GM18502 (cell line): ENCODE results near the gene SEMA3C.

Experiments used
- ATAC-seq: cut with Tn5 transposase; IDR thresholded peaks from one replicate; pipeline ENCODE4 v1.9.1; 2021; ENCODE audit warnings: mild to moderate bottlenecking; ENCODE audit not compliant: unreplicated experiment, poor library complexity

The SEMA3C gene

DNA sequence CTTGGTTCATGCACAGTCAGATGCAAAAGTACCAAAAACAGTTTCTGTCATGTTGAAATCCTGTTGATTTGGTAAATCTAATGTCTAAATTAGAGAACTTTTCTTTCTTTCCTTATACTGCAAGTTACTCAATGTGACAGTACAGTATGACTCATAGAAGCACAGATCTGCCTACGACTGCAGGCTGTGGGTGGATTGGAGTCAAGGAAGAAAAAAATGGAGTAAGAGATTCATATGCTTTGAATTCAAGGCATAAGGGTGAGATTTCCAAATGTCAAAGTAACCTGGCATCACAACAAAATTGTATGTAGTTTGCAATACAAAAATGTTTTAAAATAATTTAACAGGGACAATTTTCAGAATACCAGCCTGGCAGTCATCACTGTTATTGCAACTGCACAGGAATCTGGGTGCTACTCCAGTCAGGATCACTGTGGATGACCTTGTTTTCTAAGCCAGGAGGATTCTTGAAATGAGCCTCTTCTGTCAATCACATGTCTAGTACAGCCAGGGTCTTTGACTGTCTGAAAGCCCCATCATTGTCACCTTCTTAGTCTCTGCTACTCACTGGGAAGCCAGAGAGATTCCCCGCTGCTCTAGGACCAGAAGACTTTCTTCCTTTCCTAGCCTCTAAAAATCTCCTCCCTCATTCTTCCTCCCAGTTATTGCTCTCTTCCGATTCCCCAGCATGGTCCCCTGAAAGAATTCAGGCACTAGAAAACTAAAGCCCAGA, 196.8 kb downstream of the SEMA3C start:
- no peak for ATAC-seq

DNA sequence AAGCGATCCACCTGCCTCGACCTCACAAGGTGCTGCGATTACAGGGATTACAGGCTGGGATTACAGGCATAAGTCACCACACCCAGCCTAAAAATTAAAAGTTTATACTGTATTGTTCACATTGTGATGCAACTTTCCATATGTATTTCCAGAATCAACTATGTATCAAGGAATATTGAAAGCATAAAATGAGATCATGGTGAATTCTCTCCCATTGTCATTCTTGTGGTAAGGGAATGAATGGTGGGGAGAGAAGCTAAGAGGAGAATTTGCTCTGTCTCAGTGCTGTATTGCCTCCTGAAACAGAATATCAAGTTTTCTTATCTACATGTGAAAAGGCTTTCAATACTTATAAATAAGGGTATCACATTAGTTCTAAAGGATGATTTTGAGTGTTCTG, 198.7 kb downstream of the SEMA3C start:
- no peak for ATAC-seq

DNA sequence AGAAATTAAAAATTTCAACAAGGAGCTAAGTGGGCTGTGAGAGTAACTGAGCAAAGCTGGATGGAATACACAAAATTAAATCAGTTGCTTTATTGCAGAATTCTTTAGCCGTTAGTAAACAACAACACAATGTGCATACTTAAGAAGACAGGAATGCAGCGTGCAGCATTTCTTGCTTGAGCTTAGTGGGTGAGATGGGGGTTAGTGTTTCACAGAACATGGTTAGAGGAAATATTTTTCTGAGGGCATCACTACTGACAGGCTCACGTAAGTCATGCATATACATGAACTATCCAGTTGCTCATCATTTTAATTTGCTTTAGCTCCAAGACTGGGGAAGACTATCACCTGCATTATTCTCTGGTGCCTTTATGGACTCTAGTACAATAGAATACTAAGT, 199.6 kb downstream of the SEMA3C start:
- no peak for ATAC-seq

DNA sequence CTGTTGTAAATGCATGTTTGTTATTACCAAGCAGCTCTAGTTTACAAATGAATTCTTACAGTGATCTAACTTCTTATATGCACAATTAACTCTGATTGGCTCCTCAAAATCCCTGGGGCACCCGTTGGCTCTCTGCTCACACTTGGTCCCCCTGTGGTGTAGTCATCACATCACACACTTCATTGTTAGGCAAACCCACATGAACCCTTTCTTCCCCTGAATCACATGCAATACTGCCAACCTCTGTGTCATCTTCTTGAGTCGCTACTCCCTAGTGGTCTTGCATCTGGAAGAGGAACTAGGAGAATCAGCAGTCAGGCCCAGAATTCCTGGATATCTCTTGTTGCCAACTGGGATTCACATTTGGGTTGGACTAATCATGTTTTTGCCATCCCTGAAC, 207.3 kb downstream of the SEMA3C start:
- no peak for ATAC-seq

DNA sequence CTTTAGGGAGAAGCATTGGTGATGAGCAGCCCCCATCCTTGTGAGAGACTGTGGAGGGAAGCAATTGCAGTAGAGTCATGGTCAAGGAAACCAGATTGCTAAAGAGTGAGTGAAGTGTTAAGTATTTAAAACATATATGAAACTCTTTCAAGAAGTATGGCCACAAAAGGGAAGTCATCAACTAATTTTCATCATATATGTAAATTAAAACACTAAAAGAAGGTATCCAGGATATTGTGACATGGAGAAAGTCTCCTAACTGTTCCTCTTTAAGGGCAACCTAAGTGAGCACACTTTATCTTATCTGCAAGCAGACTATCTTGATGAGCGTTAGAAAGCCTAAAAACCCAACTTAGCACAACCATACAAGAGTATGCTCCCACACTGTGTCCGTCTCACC, 210.7 kb downstream of the SEMA3C start:
- ATAC-seq = no peak

DNA sequence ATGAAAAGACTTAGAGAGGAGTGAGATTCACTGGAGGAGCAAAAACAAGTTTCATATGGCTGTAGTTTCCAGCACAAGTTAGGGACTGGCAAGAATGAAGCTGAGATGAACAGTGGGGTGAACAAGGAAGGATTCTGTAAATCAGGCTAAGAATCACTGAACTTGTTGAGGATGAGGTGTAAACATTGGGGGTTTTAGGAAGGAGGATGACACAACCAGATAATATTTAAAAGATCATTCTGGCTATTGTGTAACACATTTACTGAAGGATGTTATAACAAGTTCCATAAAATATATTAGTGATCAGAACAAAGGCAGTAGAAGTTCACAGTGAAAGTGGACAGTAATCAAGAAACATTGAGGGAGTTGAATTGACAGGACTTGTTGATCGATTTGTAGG, 211.5 kb downstream of the SEMA3C start:
- no peak for ATAC-seq

DNA sequence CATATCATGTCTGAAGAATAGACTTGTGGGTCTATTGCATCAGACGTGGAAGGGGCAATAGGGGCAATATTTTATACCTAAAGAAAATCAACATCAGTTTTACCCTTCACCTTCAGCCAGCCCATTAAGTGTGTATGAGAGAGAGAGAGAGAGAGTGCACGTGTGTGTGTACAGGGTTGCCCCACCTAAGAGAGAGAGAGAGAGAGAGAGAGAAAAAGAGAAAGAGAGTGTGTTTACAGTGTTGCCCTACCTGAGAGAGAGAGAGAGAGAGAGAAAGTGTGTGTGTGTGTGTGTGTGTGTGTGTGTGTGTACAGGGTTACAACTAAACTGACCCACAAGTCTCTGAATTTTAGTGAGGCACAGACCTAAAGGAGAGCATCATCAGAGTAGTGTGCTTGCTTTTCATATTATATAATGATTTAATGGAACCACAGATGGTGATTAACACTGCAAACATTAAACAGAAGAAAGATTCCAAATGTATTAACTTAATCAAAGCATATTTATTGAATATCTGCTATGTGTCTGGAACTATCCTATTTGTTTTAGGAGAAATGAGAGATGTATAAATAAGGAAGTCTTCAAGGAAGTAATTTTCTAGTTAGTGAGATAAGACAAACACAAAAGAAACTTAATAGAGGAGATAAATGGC, 213.6 kb downstream of the SEMA3C start:
- ATAC-seq = no peak

DNA sequence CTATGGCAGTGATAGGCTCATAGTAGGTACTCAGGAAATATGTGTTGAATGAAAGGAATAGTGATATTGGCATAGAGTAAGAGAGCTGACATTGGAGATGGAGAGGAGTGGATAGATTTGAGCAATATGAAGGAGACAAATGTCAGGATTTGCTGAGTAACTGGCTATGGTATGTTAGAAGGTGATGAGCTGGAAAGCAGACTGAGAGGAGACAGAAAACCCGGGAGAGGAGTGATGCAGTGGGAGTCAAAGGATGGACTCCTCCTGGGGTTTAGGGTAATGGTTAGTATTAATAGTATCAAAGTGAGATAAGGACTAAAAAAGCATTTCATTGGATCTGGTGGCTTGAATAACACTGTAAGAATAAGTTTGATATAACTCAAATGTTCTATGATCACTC, 215.6 kb downstream of the SEMA3C start:
- no peak for ATAC-seq

DNA sequence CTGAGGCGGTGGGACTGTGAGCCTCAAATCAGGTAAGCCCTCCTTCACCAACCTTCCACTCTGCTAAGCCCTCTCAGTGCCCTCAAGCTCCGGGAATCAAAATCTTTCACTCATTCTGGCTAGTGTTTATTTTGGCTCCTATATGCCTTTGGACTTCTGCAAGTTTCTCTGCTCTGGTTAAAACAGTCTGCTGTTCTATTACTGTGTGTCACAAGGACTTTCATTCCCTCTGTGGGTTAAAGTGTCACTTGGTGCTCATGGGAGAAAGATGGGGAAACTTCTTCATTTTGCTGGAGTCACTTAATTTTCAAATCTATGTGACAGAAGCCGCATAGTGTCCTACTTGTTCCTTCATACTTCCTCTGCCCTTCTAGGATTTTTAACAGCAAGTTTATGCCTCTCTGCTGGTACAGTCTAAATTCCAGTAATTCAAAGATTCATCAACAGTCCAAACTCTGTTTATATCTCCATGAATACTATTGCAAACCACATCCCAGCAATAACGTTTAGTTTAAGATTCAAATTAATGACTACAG, 219.1 kb downstream of the SEMA3C start:
- ATAC-seq = no peak

DNA sequence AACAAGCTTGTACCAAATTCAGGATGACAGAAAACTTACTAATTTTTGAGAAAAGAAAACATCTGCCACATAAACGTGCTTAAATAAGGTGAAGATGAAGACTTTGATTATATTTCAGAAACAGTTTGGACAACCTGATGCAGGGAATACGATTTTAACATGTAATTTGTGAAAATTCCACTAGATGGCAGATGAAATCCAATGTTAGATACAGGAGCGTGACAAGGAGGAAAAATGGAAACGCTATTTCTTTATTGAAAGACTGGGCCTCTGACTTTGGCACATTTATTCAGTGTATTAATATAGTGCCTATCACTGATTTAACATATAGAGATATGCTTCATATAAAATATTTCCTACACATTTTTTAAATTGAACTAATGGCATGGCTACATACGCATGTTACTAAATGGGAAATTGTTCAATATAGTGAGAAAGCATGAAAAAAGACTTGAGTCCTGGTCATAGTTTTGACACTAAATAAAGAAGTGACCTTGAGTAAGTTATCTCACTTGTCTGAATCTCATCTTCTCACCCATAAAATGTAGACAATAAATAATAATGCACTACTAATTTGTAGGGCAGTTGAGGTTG, 219.7 kb downstream of the SEMA3C start:
- ATAC-seq = peak; percentile 84
